ENCODE measurements around the gene THBS1.

Gene THBS1

DNA sequence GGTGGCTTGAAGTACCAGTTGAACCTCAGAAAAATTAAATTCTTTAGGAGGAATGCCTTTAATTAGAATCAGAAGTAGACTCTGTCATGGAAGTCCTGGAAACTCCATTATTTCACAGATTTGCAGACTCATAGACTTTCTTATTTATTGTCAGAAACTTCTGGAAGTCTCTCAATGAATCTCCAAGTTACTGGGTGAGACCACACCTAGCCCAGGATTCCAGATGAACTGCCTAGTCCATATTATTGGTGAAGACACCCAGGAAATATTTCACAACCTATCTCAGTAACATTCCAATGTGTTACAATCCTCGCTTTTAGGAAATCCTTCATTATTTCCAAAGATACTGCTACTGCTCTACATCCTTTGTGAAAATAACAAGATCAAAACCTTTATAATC lies 6.5 kb upstream of the THBS1 start:
- DNase-seq (ENCODE audit: low spot score): no peak

DNA sequence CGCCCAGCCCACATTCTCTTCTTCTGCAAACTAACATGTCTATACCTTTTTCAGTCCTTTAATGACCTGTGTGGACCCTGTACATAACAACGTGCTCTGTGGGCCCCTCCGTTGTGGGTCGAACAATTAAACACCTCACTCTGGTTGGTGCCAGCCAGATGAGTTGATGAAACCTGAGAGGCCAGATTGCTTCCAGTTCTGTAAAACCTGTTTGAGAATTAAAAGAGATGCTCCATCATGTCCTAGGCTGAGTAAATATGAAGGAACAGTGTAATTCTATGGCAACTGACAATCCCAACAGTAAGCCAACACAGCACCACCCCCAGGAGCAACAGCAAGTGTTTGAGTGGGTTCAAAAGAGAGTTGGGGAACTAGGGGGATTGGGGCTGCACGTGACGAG lies 5.7 kb upstream of the THBS1 start:
- no peak for DNase-seq (ENCODE audit: low spot score)

DNA sequence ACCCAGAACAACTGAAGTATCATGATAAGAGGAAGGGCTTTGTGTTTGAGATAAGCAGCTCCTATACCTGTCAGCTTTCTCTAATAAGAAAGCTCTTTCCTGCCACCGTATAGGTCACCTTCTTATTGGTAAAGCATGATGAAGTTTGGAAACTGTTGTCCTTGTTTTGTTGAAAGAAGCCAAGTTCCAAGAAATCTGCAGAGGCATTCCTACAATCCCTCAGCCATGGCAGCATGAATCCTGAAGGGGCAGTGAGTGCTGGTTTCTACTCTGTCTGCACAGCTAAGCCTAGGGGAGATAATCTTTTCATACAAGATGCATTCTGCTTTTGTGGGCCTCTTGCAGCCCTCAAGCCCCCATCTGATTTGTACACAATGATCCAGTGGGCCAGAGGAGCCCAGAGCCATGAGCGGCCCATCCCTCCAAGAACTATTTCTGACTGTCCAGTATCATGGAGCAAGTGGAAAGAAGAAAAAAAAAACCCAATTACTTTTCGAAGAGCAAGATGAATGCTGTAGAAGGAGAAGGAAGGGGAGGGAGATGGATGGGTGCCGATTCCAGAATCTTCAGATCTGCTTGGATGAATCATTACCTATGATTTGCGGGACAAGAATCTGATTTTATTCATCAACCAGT lies 1.9 kb upstream of the THBS1 start:
- no peak for DNase-seq (ENCODE audit: low spot score)

DNA sequence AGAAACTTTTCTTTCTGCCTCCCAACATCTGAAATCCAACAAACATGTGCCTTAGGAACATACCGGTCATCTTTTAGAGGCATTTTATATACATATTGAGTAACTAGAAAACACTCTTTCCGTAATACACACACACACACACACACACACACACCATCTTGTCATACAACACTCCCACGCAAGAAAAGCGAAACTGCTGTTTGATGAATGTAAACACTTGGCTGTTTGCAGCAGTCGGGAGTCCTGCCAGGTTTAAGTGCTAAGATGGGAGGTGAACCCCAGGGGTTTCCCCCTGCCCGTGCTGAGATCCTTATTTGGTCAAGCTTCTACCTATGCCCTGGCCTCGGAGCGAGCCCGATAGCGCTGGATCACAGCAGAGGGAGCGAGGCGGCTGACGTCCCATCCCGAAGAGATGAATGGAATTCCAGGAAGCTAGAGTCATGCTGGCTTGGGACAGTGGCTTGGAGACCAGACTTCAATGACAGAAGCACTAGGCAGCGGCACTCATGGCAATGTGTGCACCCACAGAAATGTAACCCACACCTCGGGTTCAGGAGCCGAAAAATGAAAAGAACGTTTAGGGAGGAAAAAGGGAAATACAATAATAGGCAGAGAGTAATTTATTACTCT lies 1.3 kb upstream of the THBS1 start:
- peak; percentile 81 for DNase-seq (ENCODE audit: low spot score)

DNA sequence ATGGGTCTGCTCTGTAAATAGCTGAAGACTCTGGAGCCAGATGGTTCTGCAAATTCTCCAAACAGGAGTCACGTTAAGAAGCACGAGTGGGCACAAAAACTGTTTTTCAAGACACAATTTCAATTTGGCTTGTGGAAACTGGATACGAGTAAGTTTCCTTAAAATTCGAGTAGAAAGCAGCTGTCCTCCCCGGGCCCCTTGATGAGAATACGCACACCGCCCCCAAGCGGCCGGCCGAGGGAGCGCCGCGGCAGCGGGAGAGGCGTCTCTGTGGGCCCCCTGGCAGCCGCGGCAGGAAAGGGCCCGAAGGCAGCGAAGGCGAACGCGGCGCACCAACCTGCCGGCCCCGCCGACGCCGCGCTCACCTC lies 778 bp upstream of the THBS1 start:
- peak; percentile 92 for DNase-seq (ENCODE audit: low spot score)

DNA sequence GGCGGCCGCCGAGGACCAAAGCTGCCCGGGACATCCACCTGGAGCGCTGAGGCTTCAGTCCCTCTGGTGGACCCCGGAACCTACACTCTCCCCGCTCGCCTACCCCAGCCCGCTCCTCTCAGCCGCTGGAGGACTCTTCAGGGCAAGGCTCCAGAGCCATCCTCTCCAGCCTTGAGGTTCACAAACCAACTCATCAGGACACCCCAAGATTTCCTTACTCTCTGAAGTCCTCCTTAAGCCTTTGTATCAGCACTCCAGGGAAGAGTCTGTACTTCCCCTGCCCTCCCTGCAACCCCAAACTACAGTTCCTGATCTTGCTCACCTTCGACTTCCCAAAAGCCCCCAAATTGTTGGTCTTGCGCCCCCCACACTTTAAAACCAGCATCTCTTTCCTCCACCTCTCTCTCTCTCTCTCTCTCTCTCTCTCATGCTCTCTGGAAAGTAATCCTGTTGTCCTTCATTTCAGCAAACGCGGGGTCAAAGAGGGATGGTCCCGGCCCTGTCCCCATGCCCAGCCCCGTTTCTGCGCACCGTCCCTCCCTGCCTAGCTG lies 438 bp downstream of the THBS1 start:
- no peak for DNase-seq (ENCODE audit: low spot score)

DNA sequence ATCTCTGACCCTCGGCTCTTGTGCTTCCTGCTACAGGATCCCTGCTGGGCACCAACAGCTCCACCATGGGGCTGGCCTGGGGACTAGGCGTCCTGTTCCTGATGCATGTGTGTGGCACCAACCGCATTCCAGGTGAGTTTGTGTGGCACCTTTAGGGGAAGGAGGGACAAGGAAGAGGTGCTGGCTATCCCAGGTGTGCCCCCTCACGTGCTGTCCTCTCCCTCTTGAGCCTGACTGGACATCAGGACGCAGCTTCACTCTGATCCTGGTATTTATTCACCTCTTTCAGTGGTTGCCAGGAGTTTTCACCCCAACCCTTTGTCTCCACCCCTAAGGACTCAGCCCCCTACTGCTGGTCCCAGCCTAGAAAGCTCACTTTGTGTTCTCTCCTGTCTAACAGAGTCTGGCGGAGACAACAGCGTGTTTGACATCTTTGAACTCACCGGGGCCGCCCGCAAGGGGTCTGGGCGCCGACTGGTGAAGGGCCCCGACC lies 960 bp downstream of the THBS1 start:
- DNase-seq (ENCODE audit: low spot score): peak; percentile 75

DNA sequence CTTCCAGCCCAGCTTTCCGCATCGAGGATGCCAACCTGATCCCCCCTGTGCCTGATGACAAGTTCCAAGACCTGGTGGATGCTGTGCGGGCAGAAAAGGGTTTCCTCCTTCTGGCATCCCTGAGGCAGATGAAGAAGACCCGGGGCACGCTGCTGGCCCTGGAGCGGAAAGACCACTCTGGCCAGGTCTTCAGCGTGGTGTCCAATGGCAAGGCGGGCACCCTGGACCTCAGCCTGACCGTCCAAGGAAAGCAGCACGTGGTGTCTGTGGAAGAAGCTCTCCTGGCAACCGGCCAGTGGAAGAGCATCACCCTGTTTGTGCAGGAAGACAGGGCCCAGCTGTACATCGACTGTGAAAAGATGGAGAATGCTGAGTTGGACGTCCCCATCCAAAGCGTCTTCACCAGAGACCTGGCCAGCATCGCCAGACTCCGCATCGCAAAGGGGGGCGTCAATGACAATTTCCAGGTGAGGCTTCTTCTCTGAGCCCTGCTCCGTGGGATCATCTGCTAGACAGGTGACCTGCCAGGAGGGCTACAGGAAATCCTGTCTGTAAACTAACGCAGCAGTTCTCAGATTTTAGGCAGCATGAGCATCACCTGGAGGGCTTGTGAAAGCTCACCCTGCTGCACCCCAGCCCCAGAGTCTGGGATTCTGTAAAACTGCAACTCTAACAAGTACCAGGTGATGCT lies 1.6 kb downstream of the THBS1 start:
- DNase-seq (ENCODE audit: low spot score): no peak

DNA sequence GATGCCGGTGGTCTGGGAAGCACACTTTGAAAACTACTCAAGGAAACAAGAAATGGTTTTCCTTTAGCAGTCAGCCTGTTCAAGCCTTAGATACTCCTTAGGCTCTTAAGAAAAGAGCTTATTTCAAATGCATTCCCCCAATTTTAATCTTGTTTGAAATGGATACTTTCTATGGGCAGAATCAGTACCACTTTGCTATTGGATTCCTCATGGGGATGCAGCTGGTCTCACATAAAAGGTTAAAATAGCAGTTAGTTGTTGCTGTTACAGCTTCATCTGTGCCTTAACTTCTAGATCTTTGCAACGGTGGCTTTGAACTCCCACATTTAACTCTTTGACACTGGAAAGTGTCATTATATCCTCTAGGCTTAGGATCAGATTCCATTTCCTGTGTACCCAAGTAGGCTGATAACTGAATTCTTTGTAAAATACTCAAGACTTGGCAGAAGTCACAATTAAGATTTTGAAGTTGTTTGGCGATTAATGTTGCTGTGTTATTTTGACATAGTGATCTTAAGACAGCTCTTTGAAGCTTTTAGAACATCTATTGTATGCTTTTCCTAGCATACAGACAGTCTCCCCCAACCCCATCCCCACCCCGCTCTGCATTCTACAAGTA lies 2.2 kb downstream of the THBS1 start:
- no peak for DNase-seq (ENCODE audit: low spot score)

DNA sequence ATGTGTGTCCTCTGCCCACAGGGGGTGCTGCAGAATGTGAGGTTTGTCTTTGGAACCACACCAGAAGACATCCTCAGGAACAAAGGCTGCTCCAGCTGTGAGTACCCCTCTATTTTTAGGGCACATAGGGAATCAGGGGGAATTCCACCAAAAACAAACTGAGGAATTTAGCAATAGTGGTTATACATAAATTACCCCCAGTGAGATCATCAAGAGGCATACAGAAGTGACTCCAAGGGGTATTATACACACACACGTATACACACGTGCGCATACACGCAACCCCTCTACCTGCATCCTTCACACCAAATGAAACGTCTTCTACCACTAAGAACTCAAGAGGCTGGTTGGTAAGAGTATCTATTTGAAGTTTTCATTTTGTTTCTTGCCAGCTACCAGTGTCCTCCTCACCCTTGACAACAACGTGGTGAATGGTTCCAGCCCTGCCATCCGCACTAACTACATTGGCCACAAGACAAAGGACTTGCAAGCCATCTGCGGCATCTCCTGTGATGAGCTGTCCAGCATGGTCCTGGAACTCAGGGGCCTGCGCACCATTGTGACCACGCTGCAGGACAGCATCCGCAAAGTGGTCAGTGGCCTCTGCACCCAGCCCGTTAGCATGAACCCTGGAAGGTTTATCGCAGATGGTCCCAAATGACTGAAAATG lies 2.9 kb downstream of the THBS1 start:
- no peak for DNase-seq (ENCODE audit: low spot score)

DNA sequence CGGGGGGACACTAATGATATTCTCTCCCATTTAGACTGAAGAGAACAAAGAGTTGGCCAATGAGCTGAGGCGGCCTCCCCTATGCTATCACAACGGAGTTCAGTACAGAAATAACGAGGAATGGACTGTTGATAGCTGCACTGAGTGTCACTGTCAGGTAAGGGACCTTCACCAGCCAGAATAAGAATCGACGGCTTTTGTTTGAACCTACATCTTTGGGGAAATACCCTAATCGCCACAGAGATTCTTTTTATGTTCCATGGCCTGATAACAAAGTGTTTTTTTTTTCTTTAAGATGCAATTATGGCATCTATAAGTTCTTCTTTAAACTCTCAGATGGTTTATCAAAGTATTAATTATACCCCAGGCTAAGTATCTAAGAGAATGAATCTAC lies 3.4 kb downstream of the THBS1 start:
- DNase-seq (ENCODE audit: low spot score): no peak

DNA sequence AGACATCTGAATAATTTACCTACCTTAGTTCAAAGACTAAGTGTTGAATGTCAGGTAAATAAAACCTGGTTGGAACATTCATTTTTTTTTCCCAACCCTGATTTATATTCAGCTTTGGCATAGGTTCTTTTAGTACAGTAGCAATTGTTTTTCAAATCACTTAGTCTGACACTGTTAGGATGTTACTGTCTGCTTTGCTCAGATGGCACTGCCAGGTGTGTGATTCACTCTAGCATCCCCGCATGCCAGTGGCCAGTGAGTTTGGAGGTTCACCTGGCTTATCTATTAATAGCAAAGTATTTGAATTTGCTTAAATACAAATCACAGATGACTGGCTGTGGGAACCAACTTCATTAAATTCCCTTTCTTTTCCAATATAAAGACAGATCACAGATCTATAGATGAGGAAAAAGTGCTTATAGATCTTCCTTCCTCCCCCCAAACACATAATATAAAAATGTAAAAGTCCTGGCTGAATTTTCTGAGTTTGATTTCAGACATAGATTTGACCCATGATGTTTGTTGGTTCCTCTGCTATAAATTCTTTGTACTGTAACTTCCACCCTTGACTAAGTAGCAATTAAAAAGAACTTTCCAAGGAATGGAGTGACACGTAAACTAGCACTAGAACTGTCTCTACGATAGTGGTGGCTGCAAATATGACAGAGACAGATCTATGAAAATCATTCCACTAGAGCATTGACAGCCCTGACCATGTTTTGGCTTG lies 3.9 kb downstream of the THBS1 start:
- no peak for DNase-seq (ENCODE audit: low spot score)

DNA sequence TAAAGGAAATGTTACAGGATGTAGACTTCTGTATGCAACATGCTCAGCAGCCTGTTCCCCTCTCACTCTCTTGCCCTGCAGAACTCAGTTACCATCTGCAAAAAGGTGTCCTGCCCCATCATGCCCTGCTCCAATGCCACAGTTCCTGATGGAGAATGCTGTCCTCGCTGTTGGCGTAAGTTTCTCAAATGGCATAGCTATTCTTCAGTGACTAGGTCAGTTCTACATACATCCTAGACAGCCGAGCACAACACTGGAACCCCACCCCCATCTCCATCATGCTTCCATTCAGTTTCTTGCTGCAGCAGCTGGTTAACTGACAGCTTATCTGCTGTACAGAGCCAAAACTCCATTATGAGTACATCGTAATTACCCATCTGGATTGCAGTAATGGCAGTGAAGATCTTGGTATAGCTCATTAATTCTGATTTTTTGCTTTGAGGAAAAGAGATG lies 4.5 kb downstream of the THBS1 start:
- DNase-seq (ENCODE audit: low spot score): no peak

DNA sequence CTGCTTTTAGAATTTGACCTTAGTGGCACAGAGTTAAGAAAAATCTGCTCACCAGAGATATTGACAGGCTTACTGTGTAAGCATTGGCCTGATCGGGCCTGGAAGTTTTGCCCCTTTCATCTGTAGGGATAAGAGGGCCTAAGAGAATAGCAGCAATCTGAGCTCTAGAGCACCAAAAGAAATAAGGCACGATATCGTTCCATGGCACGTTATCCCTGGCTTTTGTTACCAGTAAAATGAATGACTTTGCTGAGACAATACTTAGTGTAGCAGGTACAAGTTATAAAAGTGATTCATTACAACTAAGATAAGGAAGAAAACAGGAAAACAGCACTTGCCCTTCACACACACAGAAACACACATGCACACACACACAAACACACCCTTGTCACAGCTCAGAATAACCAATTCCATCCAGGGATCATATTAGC lies 5.0 kb downstream of the THBS1 start:
- DNase-seq (ENCODE audit: low spot score): no peak

DNA sequence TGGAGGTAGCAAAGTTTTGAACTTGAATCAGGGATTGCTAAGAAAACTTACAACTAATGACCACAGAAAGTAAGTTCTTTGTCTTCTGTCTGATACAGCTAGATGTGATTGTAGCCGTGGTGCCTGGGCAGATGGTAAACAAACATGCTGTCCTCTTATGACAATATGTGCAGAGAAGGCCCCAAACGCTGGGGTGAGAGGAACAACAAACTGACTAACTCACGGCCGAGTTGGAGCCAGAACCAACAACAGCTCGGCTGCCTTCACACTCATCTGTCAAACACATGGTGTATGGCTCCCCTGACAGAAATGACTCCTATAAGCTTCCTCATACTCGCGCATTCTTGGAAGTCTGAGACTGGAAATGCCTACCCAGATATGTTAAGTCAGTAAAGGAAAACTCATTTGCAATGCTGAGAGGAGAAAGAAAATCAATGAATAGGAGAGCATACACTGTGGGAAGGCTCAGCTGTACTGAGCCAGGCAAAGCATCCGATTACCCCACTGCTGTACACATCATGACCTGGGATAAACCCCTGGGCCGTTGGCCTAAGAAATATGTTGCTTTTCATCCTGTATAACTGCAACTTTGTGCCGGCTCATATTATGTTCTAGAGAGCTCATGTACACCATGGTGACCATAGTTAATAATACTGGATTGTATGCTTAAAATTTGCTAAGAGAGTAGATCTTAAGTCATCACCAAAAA lies 5.7 kb downstream of the THBS1 start:
- DNase-seq (ENCODE audit: low spot score): no peak

DNA sequence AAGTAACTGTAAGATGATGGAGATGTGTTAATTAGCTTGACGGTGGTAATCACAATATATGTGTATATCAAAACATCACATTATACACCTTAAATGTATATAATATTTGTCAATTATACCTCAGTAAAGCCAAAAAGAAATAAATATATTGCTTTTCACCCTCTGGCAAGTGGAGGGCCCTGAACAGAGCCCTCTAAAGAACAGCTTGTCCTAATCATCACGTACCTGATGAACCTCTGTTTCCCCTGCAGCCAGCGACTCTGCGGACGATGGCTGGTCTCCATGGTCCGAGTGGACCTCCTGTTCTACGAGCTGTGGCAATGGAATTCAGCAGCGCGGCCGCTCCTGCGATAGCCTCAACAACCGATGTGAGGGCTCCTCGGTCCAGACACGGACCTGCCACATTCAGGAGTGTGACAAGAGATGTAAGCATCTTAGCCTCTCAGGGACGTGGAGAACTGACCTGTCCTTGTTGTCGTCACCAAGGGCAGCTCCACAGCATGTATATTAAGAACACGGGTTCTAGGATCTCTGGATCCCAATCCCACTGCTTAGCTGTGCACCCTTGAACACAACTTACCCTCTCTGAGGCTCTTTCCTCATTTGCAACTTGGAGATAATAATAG lies 6.3 kb downstream of the THBS1 start:
- no peak for DNase-seq (ENCODE audit: low spot score)

DNA sequence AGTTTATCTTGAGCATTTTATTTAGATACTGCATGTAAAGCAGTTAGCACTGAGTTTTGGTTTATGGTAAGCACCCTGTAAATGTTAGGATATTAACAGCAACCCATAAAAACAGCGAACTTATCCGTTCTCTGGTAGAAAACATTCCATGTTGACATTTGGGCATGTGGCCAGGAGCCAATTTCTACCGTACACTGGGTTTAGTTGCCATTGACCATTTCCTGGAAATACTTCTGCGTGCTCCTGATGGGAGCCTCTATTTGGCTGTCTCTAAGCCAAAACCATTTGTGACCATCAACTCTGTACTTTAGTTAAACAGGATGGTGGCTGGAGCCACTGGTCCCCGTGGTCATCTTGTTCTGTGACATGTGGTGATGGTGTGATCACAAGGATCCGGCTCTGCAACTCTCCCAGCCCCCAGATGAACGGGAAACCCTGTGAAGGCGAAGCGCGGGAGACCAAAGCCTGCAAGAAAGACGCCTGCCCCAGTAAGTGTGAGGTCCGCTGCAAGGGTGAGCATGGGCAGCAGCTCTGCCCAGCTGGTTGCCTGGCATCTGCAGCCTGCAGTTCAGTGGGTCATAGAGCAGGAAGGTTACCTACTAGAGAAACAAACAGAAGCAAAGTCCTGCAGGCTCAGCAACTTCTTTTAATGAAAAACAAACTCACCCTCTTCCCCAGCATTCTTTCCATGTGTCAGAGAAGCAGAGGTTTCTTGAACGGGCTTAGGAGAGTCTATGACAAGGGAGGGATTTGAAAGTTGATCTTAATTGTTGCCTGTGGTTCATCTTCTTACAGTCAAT lies 7.1 kb downstream of the THBS1 start:
- DNase-seq (ENCODE audit: low spot score): no peak

DNA sequence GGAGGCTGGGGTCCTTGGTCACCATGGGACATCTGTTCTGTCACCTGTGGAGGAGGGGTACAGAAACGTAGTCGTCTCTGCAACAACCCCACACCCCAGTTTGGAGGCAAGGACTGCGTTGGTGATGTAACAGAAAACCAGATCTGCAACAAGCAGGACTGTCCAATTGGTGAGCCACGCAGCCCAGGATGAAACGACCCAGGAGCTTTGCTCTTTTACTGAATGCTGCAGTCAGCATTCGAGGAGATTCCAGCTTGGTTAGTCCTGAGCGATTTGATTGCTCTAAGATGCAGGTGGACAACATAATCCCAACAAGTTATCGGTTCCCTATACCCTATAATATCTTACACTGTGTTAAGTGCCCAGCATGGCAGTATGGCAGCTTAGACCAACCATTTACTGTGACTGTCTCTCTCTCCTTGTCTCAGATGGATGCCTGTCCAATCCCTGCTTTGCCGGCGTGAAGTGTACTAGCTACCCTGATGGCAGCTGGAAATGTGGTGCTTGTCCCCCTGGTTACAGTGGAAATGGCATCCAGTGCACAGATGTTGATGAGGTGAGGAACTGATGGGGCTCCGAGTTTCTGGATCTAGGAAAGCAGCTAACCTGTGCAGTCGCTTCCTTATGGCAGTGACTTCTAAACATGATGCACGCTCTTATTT lies 7.8 kb downstream of the THBS1 start:
- no peak for DNase-seq (ENCODE audit: low spot score)
